Central memory CD8-positive, alpha-beta T cell (primary cell): ENCODE results near the gene SYDE1.

ENCODE experiments used
- ATAC-seq: fragments of 150-1000 bp; cut with Tn5 transposase; replicated peaks from 2 replicates; pipeline ENCODE4 v1.10.0; 2022; ENCODE audit warnings: mild to moderate bottlenecking, moderate FRiP score, moderate number of reproducible peaks; ENCODE audit not compliant: poor library complexity, severe bottlenecking; ENCODE audit errors: extremely low read depth
- DNase-seq, 2 donors: peaks; one replicate each; pipeline ENCODE4 v3.0.0; 2021; ENCODE audit warnings: low spot score in 2 of 2
- H3K27ac Mint-ChIP-seq: one replicate; pipeline ENCODE4 v1.8.0; 2022; ENCODE audit warnings: low read depth, mild to moderate bottlenecking, moderate library complexity, mixed read lengths
- H3K27me3 Mint-ChIP-seq: one replicate; pipeline ENCODE4 v1.8.0; 2022; ENCODE audit warnings: mixed read lengths
- H3K36me3 Mint-ChIP-seq: one replicate; pipeline ENCODE4 v1.8.0; 2022; ENCODE audit warnings: mild to moderate bottlenecking, moderate library complexity, mixed read lengths; ENCODE audit not compliant: insufficient read depth
- H3K4me1 Mint-ChIP-seq: one replicate; pipeline ENCODE4 v1.8.0; 2022; ENCODE audit warnings: mixed read lengths
- H3K4me3 Mint-ChIP-seq: one replicate; pipeline ENCODE4 v1.8.0; 2022; ENCODE audit warnings: mild to moderate bottlenecking, moderate library complexity, mixed read lengths
- H3K9me3 Mint-ChIP-seq: one replicate; pipeline ENCODE4 v1.8.0; 2022; ENCODE audit warnings: mixed read lengths

Gene SYDE1

GRCh38 chr19:15144046-15144646 lies 36.9 kb downstream of the SYDE1 start:
- DNase-seq = no peak
- no peak for ATAC-seq

GRCh38 chr19:15147090-15147489 lies 39.9 kb downstream of the SYDE1 start:
- H3K27ac Mint-ChIP-seq = no peak overlapping the region
- no peak for ATAC-seq
- DNase-seq = no peak
- no peaks in the 10 kb centered on the region for H3K36me3 Mint-ChIP-seq
- H3K9me3 Mint-ChIP-seq = no peaks in the 10 kb centered on the region
- H3K4me1 Mint-ChIP-seq = peaks cover 5% of the 10 kb centered on the region
- no peak overlapping the region for H3K4me3 Mint-ChIP-seq
- peaks cover 17% of the 10 kb centered on the region for H3K27me3 Mint-ChIP-seq

More at GRCh38 chr19:15144046-15144646, 36.9 kb downstream of the SYDE1 start:
- no peak overlapping the region for H3K4me3 Mint-ChIP-seq
- H3K27ac Mint-ChIP-seq = no peak overlapping the region
- H3K27me3 Mint-ChIP-seq = peaks cover 10% of the 10 kb centered on the region
- no peaks in the 10 kb centered on the region for H3K4me1 Mint-ChIP-seq
- peaks cover 4% of the 10 kb centered on the region for H3K9me3 Mint-ChIP-seq
- peaks cover 2% of the 10 kb centered on the region for H3K36me3 Mint-ChIP-seq

GRCh38 chr19:15149737-15150136 lies 42.5 kb downstream of the SYDE1 start:
- Mint-ChIP-seq H3K9me3 (peaks cover 4% of the 10 kb centered on the region), H3K36me3 (no peaks in the 10 kb centered on the region), H3K4me3 (no peak overlapping the region), H3K27ac (no peak overlapping the region), H3K4me1 (peaks cover 5% of the 10 kb centered on the region), H3K27me3 (peaks cover 43% of the 10 kb centered on the region)
- no peak for DNase-seq
- ATAC-seq = no peak

GRCh38 chr19:15154002-15154612 lies 46.9 kb downstream of the SYDE1 start:
- H3K27me3 Mint-ChIP-seq = peaks cover 58% of the 10 kb centered on the region
- peaks cover 4% of the 10 kb centered on the region for H3K9me3 Mint-ChIP-seq
- peaks cover 5% of the 10 kb centered on the region for H3K4me1 Mint-ChIP-seq
- DNase-seq (no peak), ATAC-seq (no peak)
- H3K27ac Mint-ChIP-seq = no peak overlapping the region
- H3K36me3 Mint-ChIP-seq = no peaks in the 10 kb centered on the region
- H3K4me3 Mint-ChIP-seq = no peak overlapping the region

- Mint-ChIP-seq H3K4me3 (no peak overlapping the region), H3K27me3 (peaks cover 49% of the 10 kb centered on the region), H3K27ac (no peak overlapping the region), H3K4me1 (peaks cover 5% of the 10 kb centered on the region), H3K9me3 (peaks cover 4% of the 10 kb centered on the region), H3K36me3 (no peaks in the 10 kb centered on the region)
- ATAC-seq = no peak
- DNase-seq = no peak
Observed at GRCh38 chr19:15155296-15155695, 48.1 kb downstream of the SYDE1 start.

GRCh38 chr19:15156391-15156790 lies 49.2 kb downstream of the SYDE1 start:
- ATAC-seq (no peak), DNase-seq (no peak)
- H3K4me3 Mint-ChIP-seq = no peak overlapping the region
- H3K4me1 Mint-ChIP-seq = no peaks in the 10 kb centered on the region
- peaks cover 4% of the 10 kb centered on the region for H3K9me3 Mint-ChIP-seq
- peaks cover 42% of the 10 kb centered on the region for H3K27me3 Mint-ChIP-seq
- H3K27ac Mint-ChIP-seq = no peak overlapping the region
- H3K36me3 Mint-ChIP-seq = no peaks in the 10 kb centered on the region

DNA sequence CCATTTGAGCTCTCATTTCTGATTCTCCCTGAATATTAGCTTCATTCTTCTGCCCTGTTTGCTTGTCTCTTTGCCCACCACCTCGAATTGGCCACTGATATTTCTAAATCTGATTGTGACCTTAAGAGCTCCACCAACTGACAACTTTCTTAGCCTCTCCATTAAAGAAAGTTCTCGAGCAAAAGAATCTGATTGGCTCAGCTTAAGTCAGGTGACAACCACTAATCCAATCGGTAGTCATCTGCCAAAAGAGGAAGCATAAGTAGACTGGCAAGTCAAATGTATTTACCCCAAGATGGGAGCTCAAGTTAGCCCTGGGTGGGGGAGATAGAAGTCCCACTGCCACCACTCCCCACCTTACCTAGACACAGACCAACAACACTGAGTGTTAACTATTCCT lies 52.0 kb downstream of the SYDE1 start:
- no peak overlapping the region for H3K4me3 Mint-ChIP-seq
- DNase-seq (no peak), ATAC-seq (no peak)
- peaks cover 4% of the 10 kb centered on the region for H3K9me3 Mint-ChIP-seq
- H3K27ac Mint-ChIP-seq = no peak overlapping the region
- H3K4me1 Mint-ChIP-seq = no peaks in the 10 kb centered on the region
- no peaks in the 10 kb centered on the region for H3K36me3 Mint-ChIP-seq
- H3K27me3 Mint-ChIP-seq = peaks cover 19% of the 10 kb centered on the region

GRCh38 chr19:15161028-15161984 lies 54.1 kb downstream of the SYDE1 start:
- H3K27me3 Mint-ChIP-seq = peaks cover 10% of the 10 kb centered on the region
- no peaks in the 10 kb centered on the region for H3K4me1 Mint-ChIP-seq
- no peak overlapping the region for H3K4me3 Mint-ChIP-seq
- ATAC-seq (no peak), DNase-seq (no peak)
- H3K36me3 Mint-ChIP-seq = no peaks in the 10 kb centered on the region
- no peak overlapping the region for H3K27ac Mint-ChIP-seq
- H3K9me3 Mint-ChIP-seq = no peaks in the 10 kb centered on the region
